Measurements from ENCODE around the gene GAS7.

- TF ChIP-seq CTCF (IDR thresholded peaks at IDR 0.05) = no peak
- no peak for TF ChIP-seq POLR2A (IDR thresholded peaks at IDR 0.05)
Measured at GRCh38 chr17:10025976-10026901, 172.2 kb downstream of the GAS7 start.
